ENCODE results near the gene CLIC4. TPM values are rescaled to one million over a fixed set of nuclear protein-coding genes. Genes with fewer than 3 reads are reported as not detected.
"Not testable (repeated sequence)": the region's sequence is repeated elsewhere in the genome, so short reads cannot be mapped to it uniquely, and the experiment has no call there.

CLIC4 gene
- total RNA-seq, 1 donor from 2014 or later = 164 TPM

DNA sequence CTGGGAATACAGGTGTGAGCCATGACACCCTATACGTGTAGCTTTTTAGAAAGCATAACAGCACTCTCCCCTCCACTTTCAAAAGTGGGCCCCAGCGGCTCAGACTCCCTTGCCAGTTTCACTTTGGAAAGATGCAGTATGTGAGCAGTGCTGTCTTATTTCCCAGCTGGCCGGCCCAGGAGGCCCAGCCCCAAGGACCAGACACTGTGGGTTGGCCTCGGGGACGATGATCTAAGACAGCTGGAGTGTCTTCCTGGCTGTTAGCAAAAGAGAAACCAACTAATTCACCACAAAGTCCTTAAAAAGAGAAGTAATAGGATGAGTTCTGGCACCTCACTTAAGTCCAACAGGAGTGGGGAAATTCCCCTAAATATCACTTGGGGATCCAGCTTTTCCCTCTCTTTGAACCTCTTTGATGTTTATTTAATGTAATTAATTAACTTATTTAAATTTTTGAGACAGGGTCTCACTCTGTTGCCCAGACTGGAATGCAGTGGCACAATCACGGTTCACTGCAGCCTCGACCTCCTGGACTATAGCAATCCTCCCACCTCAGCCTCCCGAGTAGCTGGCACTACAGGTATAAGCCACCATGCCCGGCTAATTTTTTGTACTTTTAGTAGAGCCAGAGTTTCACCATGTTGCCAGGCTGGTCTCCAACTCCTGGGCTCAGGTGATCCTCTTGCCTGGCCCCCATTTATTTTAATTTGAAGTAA is 17.6 kb upstream of the CLIC4 start:
- H3K4me3 ChIP-seq = no peak overlapping the region
- H3K4me1 ChIP-seq = peaks cover 15% of the 10 kb centered on the region
- no peaks in the 10 kb centered on the region for H3K9me3 ChIP-seq
- peak overlapping the region; percentile 72 for H3K27ac ChIP-seq
- intact Hi-C loops (cut with DNase I) = no loop called here
- DNase-seq (ENCODE audit: extremely low spot score in 2 of 2) = no peak
- TF ChIP-seq POLR2AphosphoS5 (IDR thresholded peaks at IDR 0.05; ENCODE audit: insufficient read depth in 1 of 2, low read depth in 1 of 2) = peak in 1 of 2 donors; percentile 62
- TF ChIP-seq, protein P1, sequence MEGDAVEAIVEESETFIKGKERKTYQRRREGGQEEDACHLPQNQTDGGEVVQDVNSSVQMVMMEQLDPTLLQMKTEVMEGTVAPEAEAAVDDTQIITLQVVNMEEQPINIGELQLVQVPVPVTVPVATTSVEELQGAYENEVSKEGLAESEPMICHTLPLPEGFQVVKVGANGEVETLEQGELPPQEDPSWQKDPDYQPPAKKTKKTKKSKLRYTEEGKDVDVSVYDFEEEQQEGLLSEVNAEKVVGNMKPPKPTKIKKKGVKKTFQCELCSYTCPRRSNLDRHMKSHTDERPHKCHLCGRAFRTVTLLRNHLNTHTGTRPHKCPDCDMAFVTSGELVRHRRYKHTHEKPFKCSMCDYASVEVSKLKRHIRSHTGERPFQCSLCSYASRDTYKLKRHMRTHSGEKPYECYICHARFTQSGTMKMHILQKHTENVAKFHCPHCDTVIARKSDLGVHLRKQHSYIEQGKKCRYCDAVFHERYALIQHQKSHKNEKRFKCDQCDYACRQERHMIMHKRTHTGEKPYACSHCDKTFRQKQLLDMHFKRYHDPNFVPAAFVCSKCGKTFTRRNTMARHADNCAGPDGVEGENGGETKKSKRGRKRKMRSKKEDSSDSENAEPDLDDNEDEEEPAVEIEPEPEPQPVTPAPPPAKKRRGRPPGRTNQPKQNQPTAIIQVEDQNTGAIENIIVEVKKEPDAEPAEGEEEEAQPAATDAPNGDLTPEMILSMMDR (IDR thresholded peaks at IDR 0.05) = no peak
- no peaks in the 10 kb centered on the region for H3K36me3 ChIP-seq
- H3K27me3 ChIP-seq = no peaks in the 10 kb centered on the region

DNA sequence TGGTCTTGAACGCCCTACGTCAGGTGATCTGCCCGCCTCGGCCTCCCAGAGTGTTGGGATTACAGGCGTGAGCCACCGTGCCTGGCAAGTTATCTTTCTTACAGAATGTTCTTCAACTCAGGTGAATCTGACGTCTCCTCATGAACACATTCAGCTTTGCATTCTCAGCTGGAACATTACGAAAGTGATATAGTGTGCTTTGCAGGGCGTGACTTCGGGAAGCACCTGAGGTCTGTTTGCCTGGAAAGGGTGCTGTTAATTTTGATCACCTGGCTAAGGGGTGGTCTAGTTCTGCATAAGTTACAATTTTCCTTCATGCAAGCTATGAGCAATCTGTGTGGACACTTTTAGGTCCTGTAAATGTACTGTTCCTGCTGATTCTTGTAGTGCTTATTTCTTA is 16.3 kb upstream of the CLIC4 start:
- no peaks in the 10 kb centered on the region for H3K27me3 ChIP-seq
- no peak for DNase-seq (ENCODE audit: extremely low spot score in 2 of 2)
- intact Hi-C loops (cut with DNase I) = no loop called here
- no peak overlapping the region for H3K27ac ChIP-seq
- H3K36me3 ChIP-seq = no peaks in the 10 kb centered on the region
- H3K4me1 ChIP-seq = peaks cover 15% of the 10 kb centered on the region
- TF ChIP-seq, protein P1 (IDR thresholded peaks at IDR 0.05) = no peak
- TF ChIP-seq POLR2AphosphoS5 (IDR thresholded peaks at IDR 0.05; ENCODE audit: insufficient read depth in 1 of 2, low read depth in 1 of 2) = no peak
- TF ChIP-seq POLR2A (IDR thresholded peaks at IDR 0.05) = no peak
- H3K4me3 ChIP-seq = no peak overlapping the region
- no peaks in the 10 kb centered on the region for H3K9me3 ChIP-seq

DNA sequence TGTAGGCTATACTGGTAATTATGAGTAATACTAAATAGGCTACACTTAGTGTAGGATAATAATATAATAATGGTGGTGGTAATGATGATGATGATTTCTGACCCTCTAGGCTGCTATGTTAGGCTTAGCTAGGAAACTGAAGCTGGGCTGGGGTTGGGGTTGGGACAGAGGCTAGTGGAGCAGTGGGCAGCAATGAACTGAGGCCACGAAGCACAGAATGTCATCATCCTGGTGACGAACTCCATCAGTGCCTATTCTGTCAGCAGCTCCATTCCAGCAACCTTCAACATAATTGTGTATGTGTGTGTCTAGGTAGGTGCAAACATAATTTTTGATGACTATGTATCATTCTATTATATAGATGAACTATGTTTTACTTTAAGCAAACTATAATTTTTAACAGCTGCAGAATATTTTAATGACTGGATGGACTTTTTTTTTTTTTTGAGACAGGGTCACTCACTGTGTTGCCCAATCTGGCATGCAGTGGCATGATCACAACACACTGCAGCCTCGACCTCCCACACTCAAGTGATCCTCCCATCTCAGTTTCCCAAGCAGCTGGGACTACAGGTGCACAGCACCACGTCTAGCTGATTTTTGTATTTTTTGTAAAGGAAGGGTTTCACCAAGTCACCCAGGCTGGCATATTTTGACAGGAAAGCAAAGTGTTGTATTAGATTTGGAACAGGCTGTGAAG is 12.9 kb upstream of the CLIC4 start:
- no peak overlapping the region for H3K4me3 ChIP-seq
- H3K27me3 ChIP-seq = no peaks in the 10 kb centered on the region
- intact Hi-C loops (cut with DNase I) = no loop called here
- no peaks in the 10 kb centered on the region for H3K9me3 ChIP-seq
- H3K36me3 ChIP-seq = no peaks in the 10 kb centered on the region
- TF ChIP-seq, protein P1 (IDR thresholded peaks at IDR 0.05) = no peak
- no peak for TF ChIP-seq POLR2AphosphoS5 (IDR thresholded peaks at IDR 0.05; ENCODE audit: insufficient read depth in 1 of 2, low read depth in 1 of 2)
- DNase-seq (ENCODE audit: extremely low spot score in 2 of 2) = no peak
- H3K4me1 ChIP-seq = peaks cover 28% of the 10 kb centered on the region
- H3K27ac ChIP-seq = no peak overlapping the region

DNA sequence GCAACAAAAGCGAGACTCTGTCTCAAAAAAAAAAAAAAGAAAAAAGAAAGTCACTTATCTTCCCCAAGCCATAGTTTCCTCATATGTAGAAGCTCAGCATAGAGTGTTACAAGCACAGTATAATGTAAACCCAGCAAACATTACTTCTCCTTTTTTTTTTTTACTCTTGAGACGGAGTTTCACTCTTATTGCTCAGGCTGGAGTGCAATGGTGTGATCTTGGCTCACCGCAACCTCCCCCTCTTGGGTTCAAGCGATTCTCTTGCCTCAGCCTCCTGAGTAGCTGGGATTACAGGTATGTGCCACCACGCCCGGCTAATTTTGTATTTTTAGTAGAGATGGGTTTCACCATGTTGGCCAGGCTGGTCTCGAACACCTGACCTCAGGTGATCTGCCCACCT is 11.9 kb upstream of the CLIC4 start:
- H3K27me3 ChIP-seq; DNase-seq (ENCODE audit: extremely low spot score in 2 of 2); H3K36me3 ChIP-seq; intact Hi-C loops (cut with DNase I); H3K27ac ChIP-seq; H3K9me3 ChIP-seq; H3K4me3 ChIP-seq: not testable (repeated sequence)
- H3K4me1 ChIP-seq = peaks cover 20% of the 10 kb centered on the region

DNA sequence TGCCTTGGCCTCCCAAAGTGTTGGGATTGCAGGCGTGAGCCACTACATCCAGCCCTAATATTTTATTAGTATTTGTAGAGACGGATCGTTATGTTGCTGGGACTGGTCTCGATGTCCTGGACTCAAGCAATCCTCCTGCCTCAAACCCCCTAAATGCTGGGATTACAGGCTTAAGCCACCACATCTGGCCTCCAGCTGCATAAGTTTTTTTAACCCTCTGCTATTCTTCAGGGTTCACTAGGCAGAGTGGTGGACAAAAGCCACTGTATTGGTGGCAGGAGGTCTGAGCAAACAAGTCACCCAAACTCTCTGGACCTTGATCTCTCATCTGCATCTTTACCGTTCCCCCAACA is 10.1 kb upstream of the CLIC4 start:
- Histone ChIP-seq H3K27ac (peak overlapping the region; percentile 51), H3K4me3 (no peak overlapping the region), H3K4me1 (peaks cover 20% of the 10 kb centered on the region), H3K36me3 (no peaks in the 10 kb centered on the region), H3K9me3 (no peaks in the 10 kb centered on the region), H3K27me3 (no peaks in the 10 kb centered on the region)
- no peak for DNase-seq (ENCODE audit: extremely low spot score in 2 of 2)
- TF ChIP-seq POLR2A (IDR thresholded peaks at IDR 0.05) = no peak
- no peak for TF ChIP-seq POLR2AphosphoS5 (IDR thresholded peaks at IDR 0.05; ENCODE audit: insufficient read depth in 1 of 2, low read depth in 1 of 2)
- TF ChIP-seq, protein P1 (IDR thresholded peaks at IDR 0.05) = no peak
- intact Hi-C loops (cut with DNase I) = no loop called here
